GM18858 (cell line): Measurements from ENCODE around the gene GBX1.

Experiments used
- ATAC-seq: cut with Tn5 transposase; IDR thresholded peaks from one replicate; pipeline ENCODE4 v1.9.1; 2021; ENCODE audit not compliant: unreplicated experiment

Gene GBX1

DNA sequence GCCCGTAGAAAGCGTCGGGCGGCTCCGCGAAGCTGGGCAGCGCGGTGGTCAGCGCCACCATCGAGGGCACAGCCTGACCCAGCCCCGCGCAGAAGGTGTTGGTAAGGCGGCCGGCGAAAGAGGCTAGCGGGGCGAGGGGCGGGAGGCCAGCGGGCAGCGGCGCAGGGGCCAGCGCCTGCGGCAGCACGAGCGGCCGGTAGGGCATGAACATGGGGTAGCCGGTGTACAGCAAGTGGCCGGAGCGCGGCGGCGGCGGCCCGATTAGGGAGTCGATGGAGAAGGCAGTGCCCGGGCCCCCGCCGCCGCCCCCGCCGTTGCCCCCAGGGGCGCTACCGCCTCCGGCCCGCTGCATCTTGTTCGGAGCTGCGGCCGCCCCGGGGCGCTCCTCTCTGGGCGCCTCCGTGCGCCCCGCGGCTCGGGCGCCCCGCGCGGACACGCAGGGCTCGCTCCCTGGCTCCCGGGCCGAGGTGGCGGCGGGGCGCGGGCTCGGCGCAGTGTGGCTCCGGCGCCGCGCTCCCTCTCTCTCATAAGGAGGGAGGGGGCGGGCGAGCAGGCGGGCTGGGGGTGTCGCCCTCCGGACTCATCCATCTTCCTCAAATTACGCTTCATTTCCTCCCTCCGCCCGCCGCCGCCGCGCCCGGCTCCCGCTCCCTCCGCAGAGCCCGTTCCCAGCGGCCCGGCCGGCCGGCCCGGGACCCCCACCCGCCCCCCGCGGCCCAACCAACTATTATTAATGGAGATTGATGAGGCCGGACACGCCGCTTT lies at the start of gene GBX1:
Gene GBX1, minus strand, starts transcription at position 498 of the 765 bp plus-strand sequence. Its CDS starts 146 bp downstream, at position 352.
- ATAC-seq: no peak

- no peak for ATAC-seq
Measured at GRCh38 chr7:151215396-151215795, 47.9 kb upstream of the GBX1 start.

GRCh38 chr7:151213826-151214225 lies 46.3 kb upstream of the GBX1 start:
- ATAC-seq: no peak

- no peak for ATAC-seq
Measured at GRCh38 chr7:151212626-151213025, 45.1 kb upstream of the GBX1 start.

GRCh38 chr7:151211155-151211772 lies 43.8 kb upstream of the GBX1 start:
- ATAC-seq: no peak

DNA sequence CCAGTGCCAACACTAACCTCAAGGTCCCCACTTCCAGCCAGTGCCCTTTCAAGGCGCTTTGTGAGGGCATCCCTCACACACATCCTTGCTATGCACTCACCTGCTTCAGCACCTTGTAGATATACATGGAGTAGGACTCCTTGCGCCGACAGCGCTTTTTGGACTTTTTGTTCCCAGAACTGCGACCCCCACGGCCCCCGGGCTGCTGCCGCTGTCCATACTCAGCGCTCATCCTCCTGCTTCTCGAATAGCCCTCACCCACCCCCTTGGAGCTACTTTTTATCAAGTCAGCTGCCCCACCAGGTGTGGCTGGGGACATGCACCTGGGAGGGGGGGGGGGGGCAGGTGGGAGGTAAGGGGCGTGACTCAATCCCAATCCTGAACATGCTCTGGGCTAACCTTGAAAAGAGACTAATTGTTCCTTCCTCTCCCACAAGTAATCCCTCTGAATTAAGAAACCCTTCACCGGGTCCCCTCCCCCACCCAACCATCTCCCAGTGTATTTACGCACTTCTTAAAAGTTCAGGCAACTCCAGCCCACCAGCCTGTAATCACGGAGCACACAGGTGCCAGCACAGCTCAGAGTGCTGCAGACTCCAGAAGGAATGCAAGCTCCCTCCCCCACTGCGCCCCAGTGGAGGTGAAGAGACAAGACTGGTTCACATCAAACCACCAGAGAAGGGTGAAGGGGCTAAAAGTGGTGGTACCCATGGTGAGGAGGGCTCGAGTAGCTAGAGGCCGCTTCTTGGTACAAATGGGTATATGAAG lies 42.8 kb upstream of the GBX1 start, which contains the start of gene H2BK1:
Gene H2BK1, minus strand, starts transcription at position 402 of the 768 bp plus-strand sequence. Its CDS starts 170 bp downstream, at position 232.
- no peak for ATAC-seq

GRCh38 chr7:151209588-151209987 lies 42.1 kb upstream of the GBX1 start:
- ATAC-seq: no peak

DNA sequence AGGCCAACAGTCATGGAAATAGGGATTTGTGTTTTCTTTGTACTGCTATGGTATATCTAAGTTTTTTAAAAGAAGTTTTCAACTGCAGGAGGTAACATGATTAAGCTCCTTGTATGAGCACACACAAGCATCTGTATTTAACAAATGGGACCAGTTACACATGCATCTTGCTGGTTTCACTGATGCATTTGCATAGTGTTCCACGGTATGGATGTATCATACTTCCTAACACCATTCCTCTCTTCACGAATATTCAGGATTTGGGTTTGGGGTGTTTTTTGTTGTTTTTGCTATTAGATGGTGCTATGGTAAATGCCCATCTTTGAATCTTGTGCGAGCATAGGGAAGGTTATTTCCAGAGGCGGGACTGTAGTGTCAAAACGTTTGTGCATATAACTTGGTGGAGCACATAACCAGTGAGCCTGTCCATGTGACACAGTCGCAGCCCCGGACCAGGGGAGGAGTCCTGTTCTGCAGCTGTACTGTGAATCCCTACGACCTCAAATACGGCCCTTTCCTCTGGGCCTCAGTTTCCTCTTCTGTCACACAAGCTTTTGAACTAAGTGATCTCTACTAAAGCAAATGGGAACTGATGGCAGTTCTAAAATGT lies 40.9 kb upstream of the GBX1 start:
- no peak for ATAC-seq

- no peak for ATAC-seq
Measured at GRCh38 chr7:151207804-151208203, 40.3 kb upstream of the GBX1 start.

DNA sequence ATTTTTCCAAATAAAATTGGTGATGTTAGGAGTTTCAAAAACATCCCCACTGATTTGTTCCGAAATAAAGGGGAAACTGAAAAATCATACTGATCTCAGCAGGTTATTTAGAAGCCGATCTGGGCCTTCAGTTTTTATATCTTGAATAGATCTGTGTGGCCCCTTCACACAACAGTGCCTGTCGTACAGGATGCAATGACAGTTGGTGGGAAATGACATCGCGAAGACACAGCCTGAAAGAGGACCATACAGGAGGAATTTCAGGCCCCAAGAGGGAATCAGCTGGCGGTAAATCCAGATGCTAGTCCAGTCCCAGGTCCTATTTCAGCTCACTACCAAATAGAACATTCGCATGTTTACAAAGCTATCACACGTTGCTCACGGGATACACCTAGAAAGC lies 39.8 kb upstream of the GBX1 start:
- ATAC-seq: no peak

DNA sequence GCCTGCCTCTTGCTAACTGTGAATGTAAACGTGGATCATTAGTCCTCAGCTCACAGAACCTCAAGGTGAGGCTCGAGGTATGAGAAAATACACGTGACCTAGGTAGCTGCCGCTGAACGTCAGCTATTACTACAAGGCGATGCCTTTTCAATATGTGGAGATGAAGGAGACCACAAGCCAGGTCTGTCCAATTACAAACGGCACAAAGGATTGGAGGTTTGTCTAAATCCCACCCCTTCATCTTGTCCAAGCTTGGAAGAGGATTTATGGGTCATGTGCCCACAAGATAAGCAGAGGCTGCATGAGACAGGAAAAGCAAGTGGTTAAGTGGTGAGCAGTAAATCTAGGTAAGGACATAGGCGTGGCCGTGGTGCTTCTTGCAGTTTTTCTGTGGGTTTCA lies 39.4 kb upstream of the GBX1 start:
- no peak for ATAC-seq

GRCh38 chr7:151205730-151206129 lies 38.2 kb upstream of the GBX1 start:
- ATAC-seq: no peak

GRCh38 chr7:151204383-151205032 lies 37.0 kb upstream of the GBX1 start:
- no peak for ATAC-seq

DNA sequence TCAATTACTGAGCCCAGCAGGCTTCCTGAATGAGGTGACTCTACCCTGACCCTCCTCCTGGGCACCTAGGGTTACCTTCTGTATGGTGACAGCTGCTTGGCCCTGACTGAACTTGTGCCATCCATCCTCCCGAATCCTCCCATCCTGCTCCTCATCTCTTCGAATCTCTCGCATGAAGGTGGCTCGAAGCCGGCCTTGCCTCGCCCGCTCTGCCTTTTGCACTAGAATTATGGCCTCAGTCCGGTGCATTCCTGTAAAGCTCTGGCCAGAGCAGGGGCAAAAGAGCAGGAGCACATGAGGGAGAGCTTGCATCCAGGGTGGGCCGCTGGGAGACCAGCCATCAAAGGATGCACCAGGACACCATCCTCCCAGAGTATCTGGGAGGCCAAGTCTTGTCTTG lies 35.3 kb upstream of the GBX1 start:
- no peak for ATAC-seq

GRCh38 chr7:151201751-151202150 lies 34.3 kb upstream of the GBX1 start:
- ATAC-seq: no peak

DNA sequence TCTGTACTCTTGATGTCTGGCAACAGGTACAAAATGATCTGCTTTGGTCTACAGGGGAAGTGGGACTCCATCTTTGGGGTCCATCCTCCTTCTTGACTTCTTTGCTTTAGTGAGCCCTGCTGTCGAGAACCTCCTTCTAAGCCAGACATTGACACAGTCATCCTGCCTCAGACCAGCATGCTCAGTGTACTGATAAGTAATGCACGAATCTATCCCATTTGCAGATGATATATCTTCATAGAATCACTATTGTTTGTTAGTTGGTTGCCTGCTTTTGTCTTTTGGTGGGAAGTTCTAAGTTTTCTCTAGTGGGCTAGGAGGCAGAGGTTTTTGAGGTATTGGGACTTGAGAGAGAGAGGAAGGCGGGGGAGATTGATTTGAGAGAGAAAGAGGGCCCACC lies 33.9 kb upstream of the GBX1 start:
- no peak for ATAC-seq

GRCh38 chr7:151198945-151199848 lies 31.7 kb upstream of the GBX1 start:
- no peak for ATAC-seq

DNA sequence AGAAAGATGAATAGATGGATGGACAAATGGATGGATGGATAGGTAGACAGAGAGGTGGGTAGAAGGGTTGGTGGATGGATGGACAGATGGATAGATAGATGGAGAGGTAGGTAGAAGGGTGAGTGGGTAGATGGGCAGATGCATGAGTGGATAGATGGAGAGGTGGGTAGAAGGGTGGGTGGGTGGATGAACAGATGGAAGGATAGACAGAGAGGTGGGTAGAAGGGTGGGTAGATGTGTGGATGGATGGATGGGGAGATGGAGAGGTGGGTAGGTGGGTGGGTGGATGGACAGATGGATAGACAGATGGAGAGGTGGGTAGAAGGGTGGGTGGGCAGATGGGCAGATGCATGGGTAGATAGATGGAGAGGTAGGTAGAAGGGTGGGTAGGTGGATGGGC lies 30.4 kb upstream of the GBX1 start:
- no peak for ATAC-seq

DNA sequence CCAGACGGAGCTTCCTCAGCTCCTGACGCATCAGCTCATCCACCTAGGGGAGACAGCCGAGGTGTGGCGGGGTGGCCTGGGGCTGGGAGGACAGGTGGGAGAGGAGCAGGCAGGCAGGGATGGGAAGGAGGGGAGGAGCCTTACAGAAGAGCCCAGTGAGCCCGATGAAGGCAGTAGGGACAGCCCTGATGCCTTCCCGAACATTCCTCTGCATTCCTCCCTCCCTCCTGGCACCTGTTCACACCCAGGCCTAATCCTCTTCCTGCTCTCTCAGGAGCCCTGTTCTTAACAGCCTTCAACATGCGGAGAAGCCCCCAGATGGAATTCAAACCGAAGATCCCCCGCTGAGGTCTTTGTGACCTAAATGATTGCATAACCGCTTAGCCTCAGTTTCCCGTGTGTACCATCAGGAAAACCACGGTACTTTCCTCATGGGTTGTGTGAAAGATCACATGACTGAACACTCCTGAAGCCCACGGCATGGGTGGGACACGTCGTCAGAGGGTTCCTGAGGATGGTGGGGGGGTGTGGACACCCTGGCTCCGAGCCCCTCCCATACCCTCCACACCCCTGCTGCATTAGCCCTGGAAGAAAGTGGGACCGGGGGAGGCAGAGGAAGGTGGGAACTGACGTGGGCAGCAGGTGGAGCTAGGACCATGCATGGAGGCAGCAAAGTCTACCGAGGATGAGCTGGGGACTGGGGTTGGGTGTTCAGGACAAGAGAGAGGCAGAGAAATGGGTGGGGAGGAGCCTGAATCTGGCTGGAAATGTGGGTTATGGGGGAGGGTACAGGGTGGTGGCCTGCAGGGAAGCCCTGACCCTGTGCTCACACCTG lies 28.3 kb upstream of the GBX1 start:
- no peak for ATAC-seq
